Non-pigmented ciliary epithelial cell (primary cell): ENCODE measurements around the gene FAM53B.
"Not testable (repeated sequence)": the region's sequence is repeated elsewhere in the genome, so short reads cannot be mapped to it uniquely, and the experiment has no call there.

Source experiments
- DNase-seq: peaks from one replicate; pipeline ENCODE4 v3.0.0-alpha.2; 2010; ENCODE audit warnings: low read depth

The FAM53B gene

DNA sequence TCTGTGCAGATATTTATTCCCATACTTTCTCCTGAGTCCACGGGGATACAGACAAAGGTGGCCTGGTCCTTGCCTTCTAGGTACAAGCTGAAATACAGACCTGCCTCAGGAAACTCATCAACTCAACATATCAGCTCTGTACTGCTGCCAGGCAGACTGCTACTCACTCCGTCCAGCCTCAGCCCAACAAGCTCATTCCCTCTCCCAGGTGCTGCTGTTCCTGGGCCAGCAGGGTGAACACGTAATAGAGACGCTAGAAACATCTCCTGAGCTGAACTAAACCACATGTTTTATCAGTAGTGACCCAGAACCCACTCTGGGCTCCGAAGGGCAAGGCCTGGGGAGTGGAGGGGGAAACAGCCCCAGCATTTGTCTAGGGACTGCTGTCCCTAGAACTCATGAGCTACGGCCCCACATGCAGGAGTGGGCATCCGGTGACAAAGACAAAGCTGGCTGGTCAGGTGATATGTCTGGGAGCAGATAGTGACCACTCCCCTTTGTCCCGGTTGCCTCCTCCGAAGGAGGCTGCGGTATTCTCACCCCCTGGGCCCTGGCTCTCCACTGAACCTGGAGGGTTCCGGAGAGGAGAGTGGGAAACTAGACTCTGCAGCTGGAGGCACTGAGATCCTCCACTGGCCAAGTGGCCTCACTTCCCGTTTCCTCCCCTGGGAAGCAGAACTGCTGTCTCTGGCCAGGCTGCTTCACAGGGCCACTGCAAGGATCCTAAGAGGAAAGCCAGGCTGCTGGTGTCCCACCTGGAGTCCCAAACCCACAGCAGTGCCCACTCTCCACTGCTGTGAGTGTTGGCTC is 116.1 kb downstream of the FAM53B start:
- DNase-seq = no peak

DNA sequence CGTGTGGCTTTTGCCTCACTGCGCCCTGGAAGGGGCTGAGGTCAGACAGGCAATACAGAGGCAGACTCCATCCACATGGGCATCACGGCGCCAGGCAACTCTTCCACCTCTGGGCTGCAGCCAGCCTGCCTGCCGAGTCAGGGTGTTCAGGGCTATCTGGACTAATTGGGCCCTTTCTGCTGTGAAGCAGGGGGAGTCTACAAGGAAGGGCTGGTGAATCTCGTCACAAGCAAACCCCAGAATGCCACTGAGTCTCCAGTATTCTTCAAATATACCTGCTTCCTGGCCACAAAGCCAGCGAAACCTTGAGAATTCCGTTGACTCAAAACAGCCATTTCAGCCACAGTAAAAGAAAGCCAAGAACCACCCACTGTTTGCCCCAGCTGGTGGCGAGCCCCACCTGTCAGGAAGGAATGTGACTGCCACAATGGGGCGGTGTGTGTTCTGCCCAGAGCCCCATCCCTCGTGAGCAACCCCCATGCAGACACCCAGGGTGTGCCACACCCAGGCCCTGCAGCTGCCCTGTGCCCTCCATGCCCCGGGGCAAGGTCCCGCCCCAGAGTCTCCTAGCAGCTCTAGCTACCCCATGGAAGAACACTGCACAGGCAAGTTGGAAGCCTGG is 117.3 kb downstream of the FAM53B start:
- no peak for DNase-seq

DNA sequence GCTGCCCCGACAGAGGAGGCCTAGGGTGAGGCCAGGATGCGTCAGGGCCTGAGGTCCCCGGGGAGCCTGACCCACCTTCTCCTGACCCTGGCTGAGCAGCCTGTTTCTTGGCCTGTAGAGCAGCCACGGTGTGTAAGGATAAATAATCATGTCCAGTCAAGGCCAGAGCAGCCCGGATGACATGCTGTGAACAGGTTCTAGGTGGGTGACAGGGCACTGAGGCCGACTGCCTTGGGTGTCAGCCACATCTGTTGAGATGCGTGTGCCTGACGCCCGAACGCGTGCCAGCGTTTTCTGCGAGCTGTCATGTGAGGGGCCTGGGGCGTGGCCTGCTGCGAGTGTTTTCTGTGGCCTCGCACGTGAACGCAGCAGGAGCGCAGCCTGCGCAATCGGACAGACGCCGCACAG is 118.3 kb downstream of the FAM53B start:
- DNase-seq = no peak

DNA sequence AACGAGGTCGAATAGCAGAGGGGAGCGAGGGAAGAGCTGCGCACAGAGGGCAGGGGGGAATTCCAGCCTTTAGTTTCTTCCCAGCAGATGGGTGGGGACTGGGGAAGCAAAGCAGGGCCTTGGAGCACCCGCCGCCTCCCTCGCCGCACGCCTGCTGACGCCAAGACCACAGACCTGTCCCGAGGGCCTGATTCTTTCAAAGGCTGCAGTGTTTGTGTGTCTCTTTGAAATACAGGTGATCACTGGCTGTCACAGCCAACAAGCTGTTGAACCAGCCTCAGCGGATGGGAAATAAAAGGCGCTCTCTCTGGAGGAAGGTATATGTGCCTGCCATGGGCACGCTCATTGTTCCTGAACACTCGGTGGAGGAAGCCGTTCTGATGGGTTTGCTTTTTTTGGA is 119.3 kb downstream of the FAM53B start:
- no peak for DNase-seq

GRCh38 chr10:124624466-124624865 is 119.7 kb downstream of the FAM53B start:
- no peak for DNase-seq

GRCh38 chr10:124624006-124624405 is 120.2 kb downstream of the FAM53B start:
- DNase-seq = no peak

- no peak for DNase-seq
Measured at GRCh38 chr10:124622866-124623536, 121.2 kb downstream of the FAM53B start.

GRCh38 chr10:124622158-124622557 is 122.0 kb downstream of the FAM53B start:
- no peak for DNase-seq

DNA sequence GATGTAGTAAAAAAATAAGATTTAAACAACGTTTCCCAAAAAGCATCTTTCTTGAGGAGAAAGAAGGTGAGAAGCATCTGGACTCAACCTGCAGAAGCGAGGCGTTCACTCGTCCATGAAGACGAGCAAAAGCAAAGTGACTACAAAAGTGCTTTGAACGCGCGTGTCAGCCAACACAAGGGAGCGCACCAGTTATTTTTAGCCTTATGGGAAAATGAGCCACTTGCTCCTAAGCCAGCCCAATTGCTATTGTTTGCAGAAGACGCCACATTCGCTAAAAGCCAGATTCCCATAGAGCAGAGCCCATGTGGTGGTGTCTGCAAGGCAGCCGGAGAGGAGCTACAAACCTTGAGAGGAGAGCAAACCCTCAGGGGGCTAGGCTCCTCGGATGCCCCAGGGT is 122.5 kb downstream of the FAM53B start:
- no peak for DNase-seq

GRCh38 chr10:124619802-124620490 is 124.2 kb downstream of the FAM53B start:
- no peak for DNase-seq

DNA sequence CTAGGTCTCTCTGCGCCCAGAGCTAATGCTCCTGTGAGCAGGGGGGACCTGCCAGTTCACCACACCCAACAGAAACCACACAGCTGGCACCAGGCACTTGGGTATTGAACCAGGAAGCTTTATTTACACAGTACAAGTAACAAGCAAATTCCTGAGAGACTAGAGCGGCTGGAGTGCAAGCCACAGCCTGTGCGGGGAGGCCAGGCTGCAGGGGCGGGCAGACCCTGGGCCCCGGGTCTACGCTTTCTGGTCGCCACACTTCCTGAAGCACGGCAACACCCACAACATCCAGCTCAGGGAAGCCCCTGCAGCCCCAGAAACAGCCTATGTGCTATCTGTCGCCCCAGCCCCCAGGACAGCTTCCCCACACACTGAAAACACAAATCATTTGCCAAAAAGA is 125.0 kb downstream of the FAM53B start:
- no peak for DNase-seq

- DNase-seq = no peak
Measured at GRCh38 chr10:124618470-124619073, 125.6 kb downstream of the FAM53B start.

- DNase-seq = no peak
Measured at GRCh38 chr10:124616836-124617130, 127.4 kb downstream of the FAM53B start.

DNA sequence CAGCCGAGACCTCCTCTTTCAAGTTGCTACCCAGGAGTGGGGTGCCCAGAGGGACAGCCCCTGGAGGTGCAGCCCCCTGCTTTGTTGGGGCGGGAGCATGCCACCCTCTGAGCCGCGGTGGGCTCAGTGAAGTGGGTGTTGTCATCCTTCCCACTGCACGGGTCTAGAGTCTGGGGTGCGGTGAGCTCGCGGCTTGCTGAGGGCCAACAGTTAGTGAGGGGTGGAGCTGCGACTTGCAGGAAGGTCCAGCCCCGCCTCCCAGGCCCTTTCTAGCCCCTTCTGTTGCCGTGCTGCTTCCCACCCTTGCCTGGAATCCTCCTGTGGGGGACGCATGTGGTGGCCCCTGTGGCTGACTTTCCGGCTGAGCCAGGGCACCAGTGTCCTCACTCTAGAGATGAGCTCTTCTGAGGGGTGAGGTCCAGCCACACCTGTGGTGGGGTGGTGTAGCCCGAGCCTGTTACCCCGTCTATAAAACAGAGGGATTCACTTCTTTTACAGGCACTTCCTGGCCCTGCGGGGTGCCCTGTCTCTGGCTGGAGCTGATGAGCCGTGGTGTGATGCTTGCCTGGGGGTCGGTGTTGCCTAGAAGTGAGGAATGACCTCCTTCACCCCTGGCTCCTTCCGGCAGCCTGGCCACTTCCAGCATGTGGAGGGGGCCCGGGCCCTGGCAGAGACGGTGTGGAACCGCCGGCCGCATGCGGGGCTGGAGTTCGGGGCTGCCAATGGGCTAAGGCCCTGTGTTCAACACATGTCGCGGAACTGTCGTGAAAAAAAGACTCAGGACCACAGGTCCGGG is 127.9 kb downstream of the FAM53B start:
- no peak for DNase-seq

- no peak for DNase-seq
Measured at GRCh38 chr10:124615259-124615658, 128.9 kb downstream of the FAM53B start.

GRCh38 chr10:124614003-124614659 is 130.0 kb downstream of the FAM53B start:
- no peak for DNase-seq

- DNase-seq = no peak
Measured at GRCh38 chr10:124612611-124613498, 131.3 kb downstream of the FAM53B start.

DNA sequence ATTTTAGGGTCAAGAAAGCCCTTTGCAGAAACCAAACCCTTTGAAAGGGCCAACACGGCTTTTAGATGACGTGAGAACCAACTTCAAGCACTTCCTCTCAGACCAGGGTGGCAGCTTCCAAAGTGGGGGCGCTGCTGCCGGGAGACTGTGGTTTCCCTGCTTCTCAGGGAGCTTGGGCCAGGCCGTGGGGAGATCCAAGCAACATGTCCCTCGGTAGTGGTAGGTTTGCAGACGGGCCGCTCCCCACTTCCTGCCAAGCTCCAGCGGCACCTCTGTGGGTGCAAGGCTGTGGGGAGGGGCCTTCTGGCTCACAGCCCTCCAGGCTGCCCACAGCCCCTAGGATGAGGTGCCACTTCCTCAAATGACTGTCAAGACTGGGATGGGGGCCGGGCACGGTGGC is 132.4 kb downstream of the FAM53B start:
- DNase-seq = no peak

- not testable (repeated sequence) for DNase-seq
Measured at GRCh38 chr10:124610851-124611250, 133.3 kb downstream of the FAM53B start.

- not testable (repeated sequence) for DNase-seq
Measured at GRCh38 chr10:124610186-124610585, 134.0 kb downstream of the FAM53B start.
